Thoracic aorta (tissue), 2 donors: ENCODE data around the gene GH1. TPM values are rescaled to one million over a fixed set of nuclear protein-coding genes. Genes with fewer than 3 reads are reported as not detected.

ENCODE experiments used
- ATAC-seq: fragments of 150-250 bp; one replicate; pipeline ENCODE4 v1.8.0; 2017; ENCODE audit warnings: low read depth; ENCODE audit not compliant: insufficient number of reproducible peaks, low FRiP score
- DNase-seq: peaks from one replicate; pipeline ENCODE4 v3.0.0-alpha.2; 2020; ENCODE audit warnings: low spot score
- H3K27ac ChIP-seq, 2 donors: fragments of 200-600 bp; sonication (generic); 1 replicate in 1 of 2; 2 replicates in 1 of 2; pipeline ENCODE4 v1.5.1; 2016; ENCODE audit warnings: mild to moderate bottlenecking in 2 of 2, moderate library complexity in 2 of 2
- H3K27me3 ChIP-seq: fragments of 200-600 bp; sonication (generic); replicated peaks from 2 replicates; pipeline ENCODE4 v1.6.0; 2016; ENCODE audit warnings: mild to moderate bottlenecking; ENCODE audit not compliant: insufficient read depth
- H3K36me3 ChIP-seq: fragments of 200-600 bp; sonication (generic); one replicate; pipeline ENCODE4 v1.5.1; 2016
- H3K4me1 ChIP-seq, 2 donors: fragments of 200-600 bp; sonication (generic); 1 replicate in 1 of 2; 2 replicates in 1 of 2; pipeline versions ENCODE4 v1.5.1 to v1.6.0; 2016; ENCODE audit warnings: low read depth in 2 of 2, mild to moderate bottlenecking in 1 of 2; ENCODE audit not compliant: control insufficient read depth in 1 of 2
- H3K4me3 ChIP-seq: fragments of 200-600 bp; sonication (generic); 2 replicates; pipeline ENCODE4 v1.5.1; 2016; ENCODE audit warnings: mild to moderate bottlenecking
- H3K9me3 ChIP-seq: fragments of 200-600 bp; sonication (generic); 2 replicates; pipeline ENCODE4 v1.5.1; 2016
- CTCF ChIP-seq: fragments of 200-600 bp; sonication (generic); IDR thresholded peaks from one replicate; pipeline ENCODE4 v1.5.1; 2019; ENCODE audit warnings: antibody characterized with exemption
- total RNA-seq, 2 donors: library from RNA; depleted of rRNA; stranded (reverse); fragments of >200 nt; gene quantifications; one replicate each; pipeline versions ENCODE4 v1.1.0 to v1.2.3, GENCODE V29; 2016

GH1 gene
- total RNA-seq, 2 donors from 2014 or later: not detected

DNA sequence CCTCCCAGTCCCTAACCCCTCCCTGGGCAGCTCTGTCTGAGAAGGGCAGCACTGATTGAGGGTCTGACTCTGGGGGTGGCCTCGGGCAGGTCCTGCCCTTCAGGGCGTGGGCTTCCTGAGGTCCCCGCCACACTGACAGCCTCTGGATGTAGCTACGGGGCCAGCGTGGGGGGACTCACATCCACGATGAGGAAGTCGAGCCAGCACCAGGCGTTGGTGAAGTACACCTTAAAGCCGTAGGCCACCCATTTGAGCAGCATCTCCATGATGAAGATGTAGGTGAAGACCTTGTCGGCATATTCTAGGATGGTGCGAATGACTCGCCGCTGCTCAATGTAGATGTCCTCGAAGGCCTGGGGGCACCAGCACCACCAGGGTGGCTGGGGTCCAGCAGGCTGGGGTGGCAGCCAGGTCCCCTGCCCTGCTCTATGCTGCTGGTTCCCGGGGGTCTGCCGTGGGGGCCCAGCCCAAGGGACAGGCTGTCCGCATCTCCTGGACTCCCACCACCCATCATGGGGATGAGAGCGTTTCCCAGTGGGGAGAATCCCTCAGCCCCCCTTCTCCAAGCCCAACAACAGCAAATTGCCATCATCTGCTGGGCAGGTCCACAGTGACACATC lies 29.2 kb upstream of the GH1 start:
- DNase-seq: no peak
- H3K36me3 ChIP-seq: no peaks in the 10 kb centered on the region
- H3K4me1 ChIP-seq: no peaks in the 10 kb centered on the region
- no peaks in the 10 kb centered on the region for H3K27me3 ChIP-seq
- TF ChIP-seq CTCF: no peak
- H3K9me3 ChIP-seq: no peaks in the 10 kb centered on the region
- no peak overlapping the region for H3K4me3 ChIP-seq
- no peak for ATAC-seq
- no peak overlapping the region for H3K27ac ChIP-seq

DNA sequence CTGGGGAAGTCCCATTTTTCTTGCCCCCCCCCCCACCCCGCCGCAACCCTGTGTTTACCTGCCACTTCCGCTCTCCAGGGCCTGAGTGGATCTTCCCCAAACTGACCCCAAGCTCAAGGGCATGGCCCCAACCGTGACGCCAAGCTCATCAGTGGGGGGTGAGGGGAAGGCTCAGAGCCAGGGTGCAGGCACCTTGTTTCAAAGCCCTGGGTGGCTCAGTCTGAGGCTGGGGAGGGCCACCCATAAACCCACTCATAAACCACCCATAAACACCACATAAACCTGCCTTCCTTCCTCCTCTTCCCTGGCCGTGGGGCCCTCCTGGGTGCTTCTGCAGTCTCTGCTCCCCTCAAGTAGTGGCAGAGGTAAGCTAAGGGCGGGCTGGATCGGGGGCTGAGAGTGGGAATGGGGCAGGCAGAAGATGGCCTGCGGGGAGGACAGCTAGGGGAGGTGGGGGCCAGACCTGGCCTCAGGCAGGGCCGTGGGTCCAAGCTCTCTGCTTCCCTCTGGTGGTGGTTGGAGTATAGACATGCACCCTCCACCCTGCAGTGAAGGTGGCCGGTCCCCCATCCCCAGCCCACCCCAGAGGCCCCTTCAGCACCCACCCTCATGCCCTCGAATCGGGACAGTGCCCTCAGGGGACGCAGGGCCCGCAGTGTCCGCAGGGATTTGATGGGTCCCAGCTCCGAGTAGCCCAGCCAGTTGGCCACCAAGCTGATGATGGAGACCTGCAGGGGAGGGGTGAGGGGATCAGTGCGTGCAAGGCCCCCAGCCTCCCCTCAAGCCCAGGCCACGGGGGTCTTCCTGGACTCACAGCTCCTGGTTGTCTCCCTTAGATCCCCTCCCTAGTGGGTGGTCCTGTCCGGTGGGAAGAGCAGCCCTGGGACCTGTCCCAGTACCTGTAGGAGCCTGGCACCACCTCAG lies 28.1 kb upstream of the GH1 start:
- Histone ChIP-seq H3K36me3 (no peaks in the 10 kb centered on the region), H3K4me3 (no peak overlapping the region), H3K4me1 (no peaks in the 10 kb centered on the region), H3K27me3 (no peaks in the 10 kb centered on the region), H3K9me3 (no peaks in the 10 kb centered on the region), H3K27ac (no peak overlapping the region)
- DNase-seq (no peak), ATAC-seq (no peak)
- peak; percentile 65 for TF ChIP-seq CTCF

GRCh38 chr17:63945784-63946439 lies 27.3 kb upstream of the GH1 start:
- DNase-seq (no peak), ATAC-seq (no peak)
- no peak for TF ChIP-seq CTCF
- H3K4me1 ChIP-seq: no peaks in the 10 kb centered on the region
- no peaks in the 10 kb centered on the region for H3K36me3 ChIP-seq
- H3K27me3 ChIP-seq: no peaks in the 10 kb centered on the region
- H3K27ac ChIP-seq: no peak overlapping the region
- H3K4me3 ChIP-seq: no peak overlapping the region
- no peaks in the 10 kb centered on the region for H3K9me3 ChIP-seq

DNA sequence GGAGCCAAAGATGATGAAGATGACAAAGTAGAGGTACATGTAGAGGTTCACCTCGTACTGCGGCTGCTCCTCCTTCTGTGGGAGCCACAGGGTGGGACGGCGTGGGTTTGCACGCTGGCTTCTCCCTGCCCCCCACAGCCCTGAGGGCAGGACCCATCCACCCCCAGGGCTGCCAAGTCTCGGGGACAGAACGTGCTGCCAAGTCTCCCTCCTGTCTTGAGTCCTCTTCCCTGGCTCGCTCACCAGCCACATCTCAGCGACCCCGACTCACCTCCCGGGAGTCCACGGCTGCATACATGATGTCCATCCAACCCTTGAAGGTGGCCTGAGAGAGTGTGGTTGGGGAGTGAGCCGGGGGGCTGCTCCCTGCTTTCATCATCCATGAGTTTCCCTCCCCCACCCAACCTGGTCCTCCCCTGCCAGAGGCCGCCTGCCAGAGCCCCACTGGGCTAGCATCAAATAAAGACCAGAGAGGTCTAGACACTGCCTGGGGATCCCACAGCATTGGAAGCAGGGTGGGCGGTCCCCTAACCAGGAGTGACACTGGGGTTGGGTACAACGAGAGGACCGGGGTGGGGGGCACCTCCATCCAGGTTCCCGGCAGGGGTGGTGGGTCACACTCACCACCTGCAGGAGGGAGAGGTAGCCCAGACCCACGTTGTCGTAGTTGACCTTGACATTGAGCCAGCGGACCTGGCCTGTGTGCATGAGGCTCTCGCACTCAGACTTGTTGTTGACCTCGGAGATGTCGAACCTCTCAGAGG lies 26.3 kb upstream of the GH1 start:
- DNase-seq: no peak

More for the DNA sequence above, 26.3 kb upstream of the GH1 start:
- H3K4me1 ChIP-seq: no peaks in the 10 kb centered on the region
- no peak for TF ChIP-seq CTCF
- no peak for ATAC-seq
- H3K27ac ChIP-seq: no peak overlapping the region
- H3K9me3 ChIP-seq: no peaks in the 10 kb centered on the region
- H3K27me3 ChIP-seq: no peaks in the 10 kb centered on the region
- no peak overlapping the region for H3K4me3 ChIP-seq
- H3K36me3 ChIP-seq: no peaks in the 10 kb centered on the region
